ENCODE data around the gene TMEM179. TPM values are rescaled to one million over a fixed set of nuclear protein-coding genes. Genes with fewer than 3 reads are reported as not detected.

The TMEM179 gene
- total RNA-seq, 1 experiment from 2014 or later = 11.4 TPM

- Histone ChIP-seq H3T11ph (ENCODE audit: low read length) (no peak overlapping the region), H3K56ac (ENCODE audit: insufficient read length, low read depth, low read length) (no peak overlapping the region), H3K4me2 (ENCODE audit: insufficient read depth, insufficient read length, low read length) (no peak overlapping the region), H3K9me3 (ENCODE audit: control insufficient read depth, low read depth, low read length) (no peaks in the 10 kb centered on the region), H3K14ac (ENCODE audit: insufficient read depth, low read length) (no peak overlapping the region), H3K9ac (ENCODE audit: extremely low read depth, insufficient read length, low read length) (no peak overlapping the region), H4K91ac (ENCODE audit: insufficient read length, low read depth, low read length) (no peak overlapping the region), H3K27ac (ENCODE audit: insufficient read length, low read depth, low read length) (no peak overlapping the region), H2BK12ac (ENCODE audit: insufficient read length, low read depth, low read length) (no peak overlapping the region), H4K5ac (ENCODE audit: insufficient read length, low read depth, low read length) (no peak overlapping the region), H2BK20ac (ENCODE audit: low read depth, low read length, poor library complexity, severe bottlenecking) (no peak overlapping the region), H3K23me2 (ENCODE audit: insufficient read length, low read depth, low read length, poor library complexity, severe bottlenecking) (no peaks in the 10 kb centered on the region), H3K79me2 (ENCODE audit: insufficient read depth, low read length) (no peaks in the 10 kb centered on the region), H2AFZ (ENCODE audit: low read length) (no peak overlapping the region), H3K4me1 (ENCODE audit: insufficient read depth, low read length) (no peaks in the 10 kb centered on the region), H2BK15ac (ENCODE audit: low read depth, low read length) (no peak overlapping the region), H2AK5ac (ENCODE audit: insufficient read length, low read length) (no peak overlapping the region), H3K23ac (ENCODE audit: insufficient read length, low read depth, low read length) (no peak overlapping the region), H4K20me1 (ENCODE audit: control insufficient read depth, insufficient read depth, insufficient read length) (no peaks in the 10 kb centered on the region), H4K8ac (replicated peaks; ENCODE audit: insufficient read length, low read depth, low read length) (no peak overlapping the region), H3K27me3 (ENCODE audit: insufficient read depth, low read length) (no peaks in the 10 kb centered on the region), H3K18ac (ENCODE audit: insufficient read length, low read depth, low read length) (no peak overlapping the region), H2BK120ac (ENCODE audit: low read depth, low read length, poor library complexity, severe bottlenecking) (no peak overlapping the region), H3K4ac (ENCODE audit: low read depth, low read length) (no peak overlapping the region), H3K79me1 (ENCODE audit: insufficient read depth, low read depth, low read length, poor library complexity, severe bottlenecking) (no peaks in the 10 kb centered on the region), H2BK5ac (ENCODE audit: insufficient read length, low read length) (no peak overlapping the region)
- H3K9me3 Mint-ChIP-seq = no peaks in the 10 kb centered on the region
- peak; percentile 19 for DNase-seq
- WGBS (ENCODE audit: extremely low coverage, insufficient read length, low lambda C conversion rate) = no CpG with 5 or more reads among the region's 17 CpGs
- H3K4me3 Mint-ChIP-seq = no peak overlapping the region
- no peaks in the 10 kb centered on the region for H3K36me3 Mint-ChIP-seq (ENCODE audit: insufficient read depth in 1 of 3, low read depth in 3 of 3)
- H3K27ac Mint-ChIP-seq = no peak overlapping the region
- H3K4me1 Mint-ChIP-seq = peaks cover 14 to 18% of the 10 kb centered on the region in 2 experiments
- no peak for TF ChIP-seq CTCF (conservative IDR thresholded peaks at IDR 0.05)
- H3K27me3 Mint-ChIP-seq (ENCODE audit: low read depth) = peaks cover 10% of the 10 kb centered on the region
Observed at GRCh38 chr14:104544362-104544961, 60.1 kb downstream of the TMEM179 start.

Measured in H9 (cell line).